ENCODE data around the gene APBB2.

GRCh38 chr4:40831146-40831907 lies 383.0 kb downstream of the APBB2 start:
- TF ChIP-seq, protein P1, sequence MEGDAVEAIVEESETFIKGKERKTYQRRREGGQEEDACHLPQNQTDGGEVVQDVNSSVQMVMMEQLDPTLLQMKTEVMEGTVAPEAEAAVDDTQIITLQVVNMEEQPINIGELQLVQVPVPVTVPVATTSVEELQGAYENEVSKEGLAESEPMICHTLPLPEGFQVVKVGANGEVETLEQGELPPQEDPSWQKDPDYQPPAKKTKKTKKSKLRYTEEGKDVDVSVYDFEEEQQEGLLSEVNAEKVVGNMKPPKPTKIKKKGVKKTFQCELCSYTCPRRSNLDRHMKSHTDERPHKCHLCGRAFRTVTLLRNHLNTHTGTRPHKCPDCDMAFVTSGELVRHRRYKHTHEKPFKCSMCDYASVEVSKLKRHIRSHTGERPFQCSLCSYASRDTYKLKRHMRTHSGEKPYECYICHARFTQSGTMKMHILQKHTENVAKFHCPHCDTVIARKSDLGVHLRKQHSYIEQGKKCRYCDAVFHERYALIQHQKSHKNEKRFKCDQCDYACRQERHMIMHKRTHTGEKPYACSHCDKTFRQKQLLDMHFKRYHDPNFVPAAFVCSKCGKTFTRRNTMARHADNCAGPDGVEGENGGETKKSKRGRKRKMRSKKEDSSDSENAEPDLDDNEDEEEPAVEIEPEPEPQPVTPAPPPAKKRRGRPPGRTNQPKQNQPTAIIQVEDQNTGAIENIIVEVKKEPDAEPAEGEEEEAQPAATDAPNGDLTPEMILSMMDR (IDR thresholded peaks at IDR 0.05; ENCODE audit: low read depth, low read length, poor library complexity, severe bottlenecking) = no peak
- TF ChIP-seq EZH2phosphoT487 (IDR thresholded peaks at IDR 0.05; ENCODE audit: borderline replicate concordance, low read length) = no peak

Data from DOHH2 (cell line).